Loucy (cell line): ENCODE data around the gene DIDO1.
A peak's percentile ranks its signal among the peaks of the same experiment; 100 is the strongest.

Source experiments
- H2AFZ ChIP-seq: fragments of 200-600 bp; sonication (generic); 2 replicates; pipeline ENCODE4 v1.6.0; 2016; ENCODE audit warnings: antibody characterized with exemption, mild to moderate bottlenecking, low read length, moderate library complexity
- H3F3A ChIP-seq: fragments of 200-600 bp; 2 replicates; pipeline ENCODE4 v1.6.0; 2016; ENCODE audit warnings: antibody characterized with exemption, low read depth, mild to moderate bottlenecking
- H3K27me3 ChIP-seq: fragments of 200-600 bp; sonication (generic); 2 replicates; pipeline ENCODE4 v1.6.1; 2014; ENCODE audit warnings: low read length, mild to moderate bottlenecking; ENCODE audit not compliant: insufficient read depth, poor library complexity, severe bottlenecking
- H3K36me3 ChIP-seq: fragments of 200-600 bp; sonication (generic); 2 replicates; pipeline ENCODE4 v1.6.1; 2016; ENCODE audit warnings: low read length; ENCODE audit not compliant: insufficient read depth
- H3K4me1 ChIP-seq: fragments of 200-600 bp; sonication (generic); 2 replicates; pipeline ENCODE4 v1.5.1; 2014; ENCODE audit warnings: low read length, mild to moderate bottlenecking; ENCODE audit not compliant: insufficient read depth, poor library complexity, severe bottlenecking
- H3K4me2 ChIP-seq: fragments of 200-600 bp; sonication (generic); 2 replicates; pipeline ENCODE4 v1.6.0; 2014; ENCODE audit warnings: antibody characterized with exemption, low read length, low read depth, mild to moderate bottlenecking; ENCODE audit not compliant: poor library complexity, severe bottlenecking
- H3K4me3 ChIP-seq: fragments of 200-600 bp; sonication (generic); 2 replicates; pipeline ENCODE4 v1.5.1; 2014; ENCODE audit warnings: low read length, mild to moderate bottlenecking, mixed read lengths; ENCODE audit not compliant: poor library complexity, severe bottlenecking
- H3K79me2 ChIP-seq: fragments of 200-600 bp; sonication (generic); 2 replicates; pipeline ENCODE4 v1.6.1; 2014; ENCODE audit warnings: low read length; ENCODE audit not compliant: insufficient read depth
- H3K9ac ChIP-seq: fragments of 200-600 bp; sonication (generic); 2 replicates; pipeline ENCODE4 v1.6.0; 2014; ENCODE audit warnings: mild to moderate bottlenecking, low read depth, low read length, moderate library complexity; ENCODE audit not compliant: poor library complexity, severe bottlenecking
- H3K9me2 ChIP-seq: fragments of 200-600 bp; sonication (generic); replicated peaks from 2 replicates; pipeline ENCODE4 v1.6.1; 2016; ENCODE audit warnings: low read depth, low read length, mixed read lengths
- H3K9me3 ChIP-seq: fragments of 200-600 bp; sonication (generic); 2 replicates; pipeline ENCODE4 v1.6.1; 2014; ENCODE audit warnings: mild to moderate bottlenecking, antibody characterized with exemption, low read length, low read depth; ENCODE audit not compliant: insufficient read depth
- H4K20me1 ChIP-seq: fragments of 200-600 bp; sonication (generic); 2 replicates; pipeline ENCODE4 v1.6.0; 2014; ENCODE audit warnings: antibody characterized with exemption, low read length, mild to moderate bottlenecking; ENCODE audit not compliant: insufficient read depth, poor library complexity, severe bottlenecking
- CTCF ChIP-seq: fragments of 200-600 bp; sonication (generic); conservative IDR thresholded peaks from 2 replicates; pipeline ENCODE4 v1.5.1; 2014; ENCODE audit warnings: mild to moderate bottlenecking, antibody characterized with exemption, low read length
- EZH2phosphoT487 ChIP-seq: fragments of 200-600 bp; IDR thresholded peaks from 2 replicates; pipeline ENCODE4 v1.6.1; 2018; ENCODE audit warnings: antibody characterized with exemption, mild to moderate bottlenecking, moderate library complexity, borderline replicate concordance

DIDO1 gene

GRCh38 chr20:62922451-62922921 lies 3.8 kb downstream of the DIDO1 start:
- no peak for TF ChIP-seq EZH2phosphoT487
- TF ChIP-seq CTCF = no peak
- H3K4me2 ChIP-seq = peak overlapping the region; percentile 96
- peaks cover 88% of the 10 kb centered on the region for H4K20me1 ChIP-seq
- no peaks in the 10 kb centered on the region for H3K9me2 ChIP-seq
- no peaks in the 10 kb centered on the region for H3K36me3 ChIP-seq
- H3F3A ChIP-seq = no peaks in the 10 kb centered on the region
- no peaks in the 10 kb centered on the region for H3K27me3 ChIP-seq
- no peak overlapping the region for H3K9ac ChIP-seq
- H3K79me2 ChIP-seq = peaks cover 99% of the 10 kb centered on the region
- H3K4me3 ChIP-seq = peak overlapping the region; percentile 86
- H3K9me3 ChIP-seq = no peaks in the 10 kb centered on the region
- H2AFZ ChIP-seq = no peak overlapping the region
- H3K4me1 ChIP-seq = peaks cover 66% of the 10 kb centered on the region

- H3K4me3 ChIP-seq = peak overlapping the region; percentile 61
- H3K27me3 ChIP-seq = no peaks in the 10 kb centered on the region
- no peaks in the 10 kb centered on the region for H3F3A ChIP-seq
- H3K9me2 ChIP-seq = no peaks in the 10 kb centered on the region
- no peaks in the 10 kb centered on the region for H3K9me3 ChIP-seq
- peak; percentile 71 for TF ChIP-seq CTCF
- TF ChIP-seq EZH2phosphoT487 = no peak
- H3K9ac ChIP-seq = peak overlapping the region; percentile 44
- H4K20me1 ChIP-seq = peaks cover 90% of the 10 kb centered on the region
- H3K4me2 ChIP-seq = peak overlapping the region; percentile 69
- peaks cover 100% of the 10 kb centered on the region for H3K79me2 ChIP-seq
- H3K4me1 ChIP-seq = peaks cover 62% of the 10 kb centered on the region
- H2AFZ ChIP-seq = no peak overlapping the region
- H3K36me3 ChIP-seq = no peaks in the 10 kb centered on the region
Measured at GRCh38 chr20:62921119-62921687, 5.1 kb downstream of the DIDO1 start.

- no peak for TF ChIP-seq CTCF
- no peak for TF ChIP-seq EZH2phosphoT487
- H3K4me1 ChIP-seq = peaks cover 72% of the 10 kb centered on the region
- H4K20me1 ChIP-seq = peaks cover 94% of the 10 kb centered on the region
- no peaks in the 10 kb centered on the region for H3K27me3 ChIP-seq
- peak overlapping the region; percentile 69 for H3K4me2 ChIP-seq
- no peak overlapping the region for H2AFZ ChIP-seq
- H3K9me3 ChIP-seq = no peaks in the 10 kb centered on the region
- H3K36me3 ChIP-seq = no peaks in the 10 kb centered on the region
- H3K4me3 ChIP-seq = peak overlapping the region; percentile 61
- no peaks in the 10 kb centered on the region for H3F3A ChIP-seq
- peak overlapping the region; percentile 44 for H3K9ac ChIP-seq
- peaks cover 100% of the 10 kb centered on the region for H3K79me2 ChIP-seq
- no peaks in the 10 kb centered on the region for H3K9me2 ChIP-seq
Measured at GRCh38 chr20:62920039-62920645, 6.2 kb downstream of the DIDO1 start.
